K562 (cell line): Measurements from ENCODE around the gene ADGRG1. TPM values are rescaled to one million over a fixed set of nuclear protein-coding genes. Genes with fewer than 3 reads are reported as not detected.

Experiments
- ASH1L ChIP-seq: fragments of 450-650 bp; IDR thresholded peaks from 2 replicates; pipeline ENCODE4 v1.6.1; 2018; ENCODE audit warnings: borderline replicate concordance, mild to moderate bottlenecking, low read depth; ENCODE audit not compliant: partially characterized antibody
- BRD9 ChIP-seq: fragments of 450-650 bp; IDR thresholded peaks from 2 replicates; pipeline ENCODE4 v1.6.1; 2018; ENCODE audit warnings: low read depth; ENCODE audit not compliant: partially characterized antibody
- CC2D1A ChIP-seq: fragments of 450-650 bp; IDR thresholded peaks from 2 replicates; pipeline ENCODE4 v1.6.1; 2017; ENCODE audit warnings: mild to moderate bottlenecking
- CEBPG ChIP-seq, 3 experiments: fragments of 200-800 bp in 1 of 3; sonication (Bioruptor generic) in 1 of 3; sonication (generic) in 1 of 3; formaldehyde crosslinking in 1 of 3; IDR thresholded peaks in 2 of 3; conservative IDR thresholded peaks in 1 of 3; 2 replicates each; pipeline versions ENCODE4 v1.6.1 to v1.8.0; 2016 to 2022; ENCODE audit warnings: missing compliant biosample characterization in 2 of 3, missing genetic modification characterization in 2 of 3, mild to moderate bottlenecking in 1 of 3, missing genetic modification reagents in 1 of 3
- CREB5 ChIP-seq: fragments of 250-450 bp; sonication (Bioruptor Pico); IDR thresholded peaks from 2 replicates; pipeline ENCODE4 v1.5.0; 2020; ENCODE audit warnings: mild to moderate bottlenecking
- GATAD2A ChIP-seq: fragments of 450-650 bp; IDR thresholded peaks from 2 replicates; pipeline ENCODE4 v1.6.1; 2017
- GTF2F1 ChIP-seq: IDR thresholded peaks from 2 replicates; pipeline ENCODE4 v1.6.1; 2011; ENCODE audit warnings: low read depth, low read length, improper control_type of control experiment
- MAFK ChIP-seq: IDR thresholded peaks from 2 replicates; pipeline ENCODE4 v1.6.1; 2011; ENCODE audit warnings: low read length, improper control_type of control experiment
- MGA ChIP-seq: fragments of 450-650 bp; IDR thresholded peaks from 2 replicates; pipeline ENCODE4 v1.6.1; 2016; ENCODE audit warnings: mild to moderate bottlenecking, moderate library complexity
- MTA1 ChIP-seq: fragments of 450-650 bp; IDR thresholded peaks from 2 replicates; pipeline ENCODE4 v1.6.1; 2017; ENCODE audit warnings: borderline replicate concordance
- MXI1 ChIP-seq: IDR thresholded peaks from 2 replicates; pipeline ENCODE4 v1.6.1; 2011; ENCODE audit warnings: low read depth, mild to moderate bottlenecking, improper control_type of control experiment, low read length
- PTBP1 ChIP-seq: fragments of 200-400 bp; formaldehyde crosslinking; IDR thresholded peaks from 2 replicates; pipeline ENCODE4 v1.6.1; 2017; ENCODE audit warnings: low read depth, low read length
- SMAD2 ChIP-seq: fragments of 150-350 bp; IDR thresholded peaks from 2 replicates; pipeline ENCODE4 v1.6.1; 2014; ENCODE audit warnings: low read depth, mild to moderate bottlenecking, low read length
- ZC3H11A ChIP-seq: IDR thresholded peaks from 2 replicates; pipeline ENCODE4 v1.6.1; 2012; ENCODE audit warnings: low read depth, low read length, improper control_type of control experiment
- ZNF282 ChIP-seq: sonication (generic); formaldehyde crosslinking; IDR thresholded peaks from 2 replicates; pipeline ENCODE4 v1.8.1; 2023; ENCODE audit warnings: missing genetic modification reagents
- ZNF311 ChIP-seq: fragments of 250-450 bp; sonication (Bioruptor Pico); IDR thresholded peaks from 2 replicates; pipeline ENCODE4 v1.4.0; 2020; ENCODE audit warnings: mild to moderate bottlenecking, moderate library complexity
- polyA plus RNA-seq, 8 experiments: library from polyadenylated mRNA; depleted of rRNA in 4 of 8; stranded (reverse) in 5 of 8; unstranded in 3 of 8; fragments of >200 nt; fragmentation: Nextera tagmentation in 2 of 8; fragmentation: Illumina TruSeq in 1 of 8; extraction: Ambion mirVana in 2 of 8; extraction: Trizol in 1 of 8; gene quantifications; 2 replicates each; pipeline versions ENCODE4 v1.2.1 to v1.2.3, GENCODE V29; 2011 to 2014; ENCODE audit warnings: inconsistent platforms in 1 of 8, missing spikeins in 1 of 8
- total RNA-seq, 7 experiments: library from RNA; depleted of rRNA in 6 of 7; stranded (reverse); fragments of >200 nt in 6 of 7; fragmentation: Illumina TruSeq in 2 of 7; extraction: Trizol in 2 of 7; gene quantifications; 2 replicates each; pipeline versions ENCODE4 v1.2.1 to v1.2.3, GENCODE V29; 2011 to 2021; ENCODE audit warnings: low replicate concordance in 1 of 7

Gene ADGRG1
- total and polyA plus RNA-seq, 9 of the 15 experiments (the other 6 are each of a cell fraction or from before 2014, with no cell fraction given): 0.04 to 0.31 (median 0.16) TPM; not detected in 6

- no peak for TF ChIP-seq MGA
- peak; percentile 99 for TF ChIP-seq CEBPG (CRISPR knock-in tag; IDR thresholded peaks at IDR 0.05)
- peak; percentile 98 to 100 for TF ChIP-seq CEBPG (tag; conservative IDR thresholded peaks at IDR 0.05 in 1 of 2, IDR thresholded peaks at IDR 0.05 in 1 of 2)
- no peak for TF ChIP-seq ZC3H11A
- no peak for TF ChIP-seq CREB5 (CRISPR knock-in tag)
- peak; percentile 95 for TF ChIP-seq BRD9
- TF ChIP-seq ASH1L: no peak
- no peak for TF ChIP-seq GTF2F1
- no peak for TF ChIP-seq ZNF282 (CRISPR knock-in tag)
- TF ChIP-seq GATAD2A: peak; percentile 95
- peak; percentile 99 for TF ChIP-seq CC2D1A
- peak; percentile 95 for TF ChIP-seq MTA1
- no peak for TF ChIP-seq SMAD2
- peak; percentile 3; the same call in 1 of the 2 replicates for TF ChIP-seq MAFK
- peak; percentile 97 for TF ChIP-seq PTBP1
- TF ChIP-seq ZNF311 (CRISPR knock-in tag): peak; percentile 86
- TF ChIP-seq MXI1: peak; percentile 73; the same call in 1 of the 2 replicates
Observed at GRCh38 chr16:57689762-57690558, 61.5 kb downstream of the ADGRG1 start (continued).
